A549 (cell line): ENCODE measurements around the gene NSMCE1. TPM values are rescaled to one million over a fixed set of nuclear protein-coding genes. Genes with fewer than 3 reads are reported as not detected.
A peak's percentile ranks its signal among the peaks of the same experiment; 100 is the strongest.

Source experiments
- ATAC-seq, 2 experiments: fragments of 200-7000 bp in 1 of 2; fragments of >200 bp in 1 of 2; cut with Nextera tagmentation in 1 of 2; cut with Tn5 transposase in 1 of 2; 3 replicates each; pipeline versions ENCODE4 v1.8.0 to v1.9.1; 2018 to 2020; ENCODE audit warnings: mild to moderate bottlenecking in 1 of 2, moderate library complexity in 1 of 2
- CTCF ChIA-PET: fragments of 300-600 bp; sonication (Branson Sonifier 250); formaldehyde crosslinking; extraction: SDS; loops from one replicate; lab custom pipeline; 2021; ENCODE audit warnings: antibody characterized with exemption, inconsistent platforms; lab: Yijun Ruan, JAX
- POLR2A ChIA-PET: fragments of 350-600 bp; formaldehyde crosslinking; extraction: SDS; loops from one replicate; lab custom pipeline; 2021; ENCODE audit warnings: antibody characterized with exemption, inconsistent platforms; lab: Yijun Ruan, JAX
- DNase-seq, 2 experiments: peaks; one replicate each; pipeline versions ENCODE4 v3.0.0 to v3.0.0-alpha.2; 2011 to 2016; ENCODE audit warnings: low read depth in 1 of 2, low spot score in 1 of 2
- FAIRE-seq: peaks from 2 replicates; lab custom pipeline; 2011; peaks lifted over from hg19 to GRCh38; lab: Jason Lieb, UNC
- H3K27ac ChIP-seq, 2 experiments: fragments of >200 bp; sonication (Bioruptor Twin); formaldehyde crosslinking; 3 replicates each; pipeline ENCODE4 v1.5.1; 2016 to 2017
- H3K4me1 ChIP-seq: fragments of >200 bp; sonication (Bioruptor Twin); formaldehyde crosslinking; 3 replicates; pipeline ENCODE4 v1.6.1; 2016
- H3K4me2 ChIP-seq: fragments of >200 bp; sonication (Bioruptor Twin); formaldehyde crosslinking; 3 replicates; pipeline ENCODE4 v1.6.1; 2016
- H3K4me3 ChIP-seq: fragments of >200 bp; sonication (Bioruptor Twin); formaldehyde crosslinking; 3 replicates; pipeline ENCODE4 v1.5.1; 2016
- H3K9me3 ChIP-seq: fragments of >200 bp; sonication (Bioruptor Twin); formaldehyde crosslinking; 3 replicates; pipeline ENCODE4 v1.6.1; 2016
- BHLHE40 ChIP-seq: IDR thresholded peaks from 2 replicates; pipeline ENCODE4 v1.6.1; 2012; ENCODE audit warnings: low read depth, low read length, inconsistent platforms
- CBX8 ChIP-seq: fragments of 200-600 bp; sonication (generic); IDR thresholded peaks from 2 replicates; pipeline ENCODE4 v1.6.1; 2016
- CEBPB ChIP-seq, 2 experiments: fragments of >200 bp in 1 of 2; sonication (Bioruptor Twin) in 1 of 2; formaldehyde crosslinking in 1 of 2; IDR thresholded peaks; 2 replicates each; pipeline ENCODE4 v1.6.1; 2012 to 2016
- CHD2 ChIP-seq: fragments of 150-350 bp; IDR thresholded peaks from 2 replicates; pipeline ENCODE4 v1.6.1; 2014; ENCODE audit warnings: low read length; ENCODE audit not compliant: partially characterized antibody
- CHD4 ChIP-seq: fragments of 200-600 bp; sonication (generic); IDR thresholded peaks from 2 replicates; pipeline ENCODE4 v1.6.1; 2016; ENCODE audit warnings: antibody characterized with exemption, mild to moderate bottlenecking, borderline replicate concordance
- E2F6 ChIP-seq: IDR thresholded peaks from 2 replicates; pipeline ENCODE4 v1.6.1; 2012; ENCODE audit warnings: low read depth, borderline replicate concordance
- FOSL2 ChIP-seq, 2 experiments: fragments of 450-650 bp in 1 of 2; fragments of >200 bp in 1 of 2; sonication (Bioruptor Twin) in 1 of 2; formaldehyde crosslinking; IDR thresholded peaks; 2 replicates each; pipeline versions ENCODE4 v1.5.0 to v1.6.1; 2016 to 2020; ENCODE audit warnings: mild to moderate bottlenecking in 1 of 2, moderate library complexity in 1 of 2
- GATA3 ChIP-seq: IDR thresholded peaks from 2 replicates; pipeline ENCODE4 v1.6.1; 2012; ENCODE audit warnings: borderline replicate concordance
- HOXA7 ChIP-seq: fragments of 250-450 bp; sonication (Bioruptor Pico); IDR thresholded peaks from 2 replicates; pipeline ENCODE4 v1.5.0; 2020; ENCODE audit warnings: mild to moderate bottlenecking, moderate library complexity
- HOXB13 ChIP-seq: fragments of 250-450 bp; sonication (Bioruptor Pico); IDR thresholded peaks from 2 replicates; pipeline ENCODE4 v1.5.0; 2020; ENCODE audit warnings: low read depth, mild to moderate bottlenecking, moderate library complexity
- HOXB5 ChIP-seq: fragments of 250-450 bp; sonication (Bioruptor Pico); IDR thresholded peaks from 2 replicates; pipeline ENCODE4 v1.5.0; 2020; ENCODE audit warnings: mild to moderate bottlenecking, moderate library complexity
- JUNB ChIP-seq: fragments of >200 bp; sonication (Bioruptor Twin); formaldehyde crosslinking; IDR thresholded peaks from 2 replicates; pipeline ENCODE4 v1.6.1; 2016
- KDM1A ChIP-seq: fragments of 200-600 bp; sonication (generic); IDR thresholded peaks from 2 replicates; pipeline ENCODE4 v1.6.1; 2016; ENCODE audit warnings: low read depth, mild to moderate bottlenecking
- MAFK ChIP-seq: fragments of 450-650 bp; IDR thresholded peaks from 2 replicates; pipeline ENCODE4 v1.6.1; 2014; ENCODE audit not compliant: partially characterized antibody
- MAX ChIP-seq: IDR thresholded peaks from 2 replicates; pipeline ENCODE4 v1.6.1; 2012
- NFE2L2 ChIP-seq: fragments of 150-350 bp; conservative IDR thresholded peaks from 2 replicates; pipeline ENCODE4 v1.6.1; 2014; ENCODE audit warnings: low read length
- NR3C1 ChIP-seq: fragments of >200 bp; sonication (Bioruptor Twin); formaldehyde crosslinking; IDR thresholded peaks from 3 replicates; pipeline ENCODE4 v1.6.1; 2017
- PBX3 ChIP-seq: IDR thresholded peaks from 2 replicates; pipeline ENCODE4 v1.6.1; 2012
- PHF8 ChIP-seq: fragments of 200-600 bp; sonication (generic); IDR thresholded peaks from 2 replicates; pipeline ENCODE4 v1.6.1; 2016; ENCODE audit warnings: low read depth, mild to moderate bottlenecking, antibody characterized with exemption, moderate library complexity, borderline replicate concordance
- RAD21 ChIP-seq, 2 experiments: fragments of >200 bp in 1 of 2; sonication (Bioruptor Twin) in 1 of 2; formaldehyde crosslinking in 1 of 2; IDR thresholded peaks in 1 of 2; conservative IDR thresholded peaks in 1 of 2; 2 replicates in 1 of 2; 3 replicates in 1 of 2; pipeline ENCODE4 v1.6.1; 2012 to 2018; ENCODE audit warnings: inconsistent platforms in 1 of 2
- RARB ChIP-seq: fragments of 250-450 bp; sonication (Bioruptor Pico); IDR thresholded peaks from 2 replicates; pipeline ENCODE4 v1.8.0; 2021; ENCODE audit warnings: mild to moderate bottlenecking, moderate library complexity
- RCOR1 ChIP-seq: fragments of 150-350 bp; IDR thresholded peaks from 2 replicates; pipeline ENCODE4 v1.6.1; 2014; ENCODE audit warnings: antibody characterized with exemption, low read length, low read depth
- TFCP2L1 ChIP-seq: fragments of 250-450 bp; sonication (Bioruptor Pico); IDR thresholded peaks from 2 replicates; pipeline ENCODE4 v1.5.0; 2021; ENCODE audit warnings: mild to moderate bottlenecking
- TP53 ChIP-seq: fragments of 250-450 bp; sonication (Bioruptor Pico); IDR thresholded peaks from 2 replicates; pipeline ENCODE4 v1.5.0; 2021; ENCODE audit warnings: mild to moderate bottlenecking, moderate library complexity
- ZFP36 ChIP-seq: fragments of 450-650 bp; IDR thresholded peaks from 2 replicates; pipeline ENCODE4 v1.6.1; 2014; ENCODE audit warnings: borderline replicate concordance; ENCODE audit not compliant: partially characterized antibody
- ZSCAN20 ChIP-seq: fragments of 250-450 bp; sonication (Bioruptor Pico); IDR thresholded peaks from 2 replicates; pipeline ENCODE4 v1.8.0; 2022; ENCODE audit warnings: mild to moderate bottlenecking, moderate library complexity
- WGBS: methylation state at CpG from one replicate; pipeline ENCODE4 v1.1.6; 2017; ENCODE audit errors: missing lambda C conversion rate; 5-methylcytosine and 5-hydroxymethylcytosine counted together
- polyA plus RNA-seq, 4 experiments: library from polyadenylated mRNA; depleted of rRNA in 3 of 4; stranded (reverse); fragments of >200 nt; fragmentation: RNase III in 1 of 4; extraction: RNeasy Plus Mini Kit Qiagen cat#74134 plus additional on column Dnase treatment in 1 of 4; gene quantifications; 2 replicates in 3 of 4; 3 replicates in 1 of 4; pipeline ENCODE4 v1.2.3, GENCODE V29; 2011 to 2017
- TF ChIP-seq, protein P1 (sequence below): fragments of 200-600 bp; sonication (generic); IDR thresholded peaks from 2 replicates; pipeline ENCODE4 v1.6.1; 2016; ENCODE audit warnings: antibody characterized with exemption, mild to moderate bottlenecking, moderate library complexity
- TF ChIP-seq, protein P2 (sequence below): fragments of 150-350 bp; IDR thresholded peaks from 2 replicates; pipeline ENCODE4 v1.6.1; 2014; ENCODE audit warnings: low read depth, mild to moderate bottlenecking, low read length
- TF ChIP-seq, protein P3 (sequence below): fragments of >200 bp; sonication (Bioruptor Twin); formaldehyde crosslinking; IDR thresholded peaks from 2 replicates; pipeline ENCODE4 v1.6.1; 2016

NSMCE1 gene
- polyA plus RNA-seq, 2 of the 4 experiments (the other 2 are of a cell fraction), result 32.0 to 59.9 TPM

- FAIRE-seq, result peak; percentile 28
- peak; percentile 85 for ATAC-seq
- peak overlapping the region; percentile 60 for H3K4me2 ChIP-seq
These were observed 23.0 kb downstream of the NSMCE1 start for GRCh38 chr16:27245276-27246172.

More at GRCh38 chr16:27245276-27246172, 23.0 kb downstream of the NSMCE1 start:
- Histone ChIP-seq H3K4me3 (no peak overlapping the region), H3K27ac (peak overlapping the region; percentile 29 to 69; a peak in 5 of 6 replicates), H3K4me1 (peaks cover 43% of the 10 kb centered on the region), H3K9me3 (no peaks in the 10 kb centered on the region)
- peak; percentile 65 to 90 for DNase-seq
- TF ChIP-seq CEBPB (IDR thresholded peaks at IDR 0.05) (peak in 1 of 2 experiments; percentile 36; a peak in 1 of 4 replicates), RAD21 (conservative IDR thresholded peaks at IDR 0.05 in 1 of 2, IDR thresholded peaks at IDR 0.05 in 1 of 2) (no peak), CHD2 (no peak), PHF8 (no peak), HOXB5 (CRISPR knock-in tag) (no peak), RARB (no peak), E2F6 (no peak), HOXB13 (CRISPR knock-in tag) (no peak), TFCP2L1 (no peak), NR3C1 (no peak), ZFP36 (no peak), JUNB (peak; percentile 53), ZSCAN20 (CRISPR knock-in tag) (no peak), GATA3 (peak; percentile 61; the same call in 1 of the 2 replicates), MAFK (peak; percentile 34), RCOR1 (no peak), BHLHE40 (no peak), FOSL2 (IDR thresholded peaks at IDR 0.05) (0 out of 2 replicates have a peak, but pooled peaks have one; percentile 40), FOSL2 (CRISPR knock-in tag; IDR thresholded peaks at IDR 0.05) (peak; percentile 81), NFE2L2 (no peak), TP53 (no peak), MAX (peak; percentile 77), CBX8 (no peak), PBX3 (peak; percentile 77), HOXA7 (no peak), KDM1A (no peak), CHD4 (no peak)
- TF ChIP-seq, protein P1, sequence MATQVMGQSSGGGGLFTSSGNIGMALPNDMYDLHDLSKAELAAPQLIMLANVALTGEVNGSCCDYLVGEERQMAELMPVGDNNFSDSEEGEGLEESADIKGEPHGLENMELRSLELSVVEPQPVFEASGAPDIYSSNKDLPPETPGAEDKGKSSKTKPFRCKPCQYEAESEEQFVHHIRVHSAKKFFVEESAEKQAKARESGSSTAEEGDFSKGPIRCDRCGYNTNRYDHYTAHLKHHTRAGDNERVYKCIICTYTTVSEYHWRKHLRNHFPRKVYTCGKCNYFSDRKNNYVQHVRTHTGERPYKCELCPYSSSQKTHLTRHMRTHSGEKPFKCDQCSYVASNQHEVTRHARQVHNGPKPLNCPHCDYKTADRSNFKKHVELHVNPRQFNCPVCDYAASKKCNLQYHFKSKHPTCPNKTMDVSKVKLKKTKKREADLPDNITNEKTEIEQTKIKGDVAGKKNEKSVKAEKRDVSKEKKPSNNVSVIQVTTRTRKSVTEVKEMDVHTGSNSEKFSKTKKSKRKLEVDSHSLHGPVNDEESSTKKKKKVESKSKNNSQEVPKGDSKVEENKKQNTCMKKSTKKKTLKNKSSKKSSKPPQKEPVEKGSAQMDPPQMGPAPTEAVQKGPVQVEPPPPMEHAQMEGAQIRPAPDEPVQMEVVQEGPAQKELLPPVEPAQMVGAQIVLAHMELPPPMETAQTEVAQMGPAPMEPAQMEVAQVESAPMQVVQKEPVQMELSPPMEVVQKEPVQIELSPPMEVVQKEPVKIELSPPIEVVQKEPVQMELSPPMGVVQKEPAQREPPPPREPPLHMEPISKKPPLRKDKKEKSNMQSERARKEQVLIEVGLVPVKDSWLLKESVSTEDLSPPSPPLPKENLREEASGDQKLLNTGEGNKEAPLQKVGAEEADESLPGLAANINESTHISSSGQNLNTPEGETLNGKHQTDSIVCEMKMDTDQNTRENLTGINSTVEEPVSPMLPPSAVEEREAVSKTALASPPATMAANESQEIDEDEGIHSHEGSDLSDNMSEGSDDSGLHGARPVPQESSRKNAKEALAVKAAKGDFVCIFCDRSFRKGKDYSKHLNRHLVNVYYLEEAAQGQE, result no peak
- TF ChIP-seq, protein P2, sequence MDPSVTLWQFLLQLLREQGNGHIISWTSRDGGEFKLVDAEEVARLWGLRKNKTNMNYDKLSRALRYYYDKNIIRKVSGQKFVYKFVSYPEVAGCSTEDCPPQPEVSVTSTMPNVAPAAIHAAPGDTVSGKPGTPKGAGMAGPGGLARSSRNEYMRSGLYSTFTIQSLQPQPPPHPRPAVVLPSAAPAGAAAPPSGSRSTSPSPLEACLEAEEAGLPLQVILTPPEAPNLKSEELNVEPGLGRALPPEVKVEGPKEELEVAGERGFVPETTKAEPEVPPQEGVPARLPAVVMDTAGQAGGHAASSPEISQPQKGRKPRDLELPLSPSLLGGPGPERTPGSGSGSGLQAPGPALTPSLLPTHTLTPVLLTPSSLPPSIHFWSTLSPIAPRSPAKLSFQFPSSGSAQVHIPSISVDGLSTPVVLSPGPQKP, result no peak
- TF ChIP-seq, protein P3, sequence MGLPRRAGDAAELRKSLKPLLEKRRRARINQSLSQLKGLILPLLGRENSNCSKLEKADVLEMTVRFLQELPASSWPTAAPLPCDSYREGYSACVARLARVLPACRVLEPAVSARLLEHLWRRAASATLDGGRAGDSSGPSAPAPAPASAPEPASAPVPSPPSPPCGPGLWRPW, result no peak
- POLR2A ChIA-PET, result no interaction called here
- CTCF ChIA-PET, result interaction anchor here (1.5 to 6.2 kb wide), 3 partner anchors 11 to 123 kb away, joined by 5 to 45 read pairs (median 6); no protein-coding TSS in a partner anchor
- WGBS, result 44% methylated on average over 19 of the region's 19 CpGs
